Bronchial epithelial cell (primary cell): Measurements from ENCODE around the gene DEFB129. TPM values are rescaled to one million over a fixed set of nuclear protein-coding genes. Genes with fewer than 3 reads are reported as not detected.

Experiments
- DNase-seq: peaks from one replicate; pipeline ENCODE4 v3.0.0-alpha.2; 2010; ENCODE audit warnings: low read depth
- FAIRE-seq: peaks from 2 replicates; lab custom pipeline; 2011; peaks lifted over from hg19 to GRCh38; lab: Jason Lieb, UNC
- H3K27me3 ChIP-seq: 2 replicates; pipeline ENCODE4 v1.5.1; 2011; ENCODE audit warnings: low read length; ENCODE audit not compliant: control insufficient read depth, insufficient read depth
- H3K36me3 ChIP-seq: 2 replicates; pipeline ENCODE4 v1.5.1; 2011; ENCODE audit warnings: low read length; ENCODE audit not compliant: control insufficient read depth, insufficient read depth
- H3K4me3 ChIP-seq: 2 replicates; pipeline ENCODE4 v1.5.1; 2011; ENCODE audit warnings: mild to moderate bottlenecking, low read depth, low read length, control low read depth
- total RNA-seq: library from RNA; depleted of rRNA; stranded (reverse); fragments of >200 nt; gene quantifications from 2 replicates; pipeline ENCODE4 v1.2.1, GENCODE V29; 2014
- TF ChIP-seq, protein P1 (sequence below): IDR thresholded peaks from 2 replicates; pipeline ENCODE4 v1.5.1; 2011; ENCODE audit warnings: mild to moderate bottlenecking, moderate library complexity, low read length, control low read depth, inconsistent platforms; ENCODE audit not compliant: insufficient read depth, severe bottlenecking

DEFB129 gene
- total RNA-seq, 1 donor from 2014 or later = not detected

DNA sequence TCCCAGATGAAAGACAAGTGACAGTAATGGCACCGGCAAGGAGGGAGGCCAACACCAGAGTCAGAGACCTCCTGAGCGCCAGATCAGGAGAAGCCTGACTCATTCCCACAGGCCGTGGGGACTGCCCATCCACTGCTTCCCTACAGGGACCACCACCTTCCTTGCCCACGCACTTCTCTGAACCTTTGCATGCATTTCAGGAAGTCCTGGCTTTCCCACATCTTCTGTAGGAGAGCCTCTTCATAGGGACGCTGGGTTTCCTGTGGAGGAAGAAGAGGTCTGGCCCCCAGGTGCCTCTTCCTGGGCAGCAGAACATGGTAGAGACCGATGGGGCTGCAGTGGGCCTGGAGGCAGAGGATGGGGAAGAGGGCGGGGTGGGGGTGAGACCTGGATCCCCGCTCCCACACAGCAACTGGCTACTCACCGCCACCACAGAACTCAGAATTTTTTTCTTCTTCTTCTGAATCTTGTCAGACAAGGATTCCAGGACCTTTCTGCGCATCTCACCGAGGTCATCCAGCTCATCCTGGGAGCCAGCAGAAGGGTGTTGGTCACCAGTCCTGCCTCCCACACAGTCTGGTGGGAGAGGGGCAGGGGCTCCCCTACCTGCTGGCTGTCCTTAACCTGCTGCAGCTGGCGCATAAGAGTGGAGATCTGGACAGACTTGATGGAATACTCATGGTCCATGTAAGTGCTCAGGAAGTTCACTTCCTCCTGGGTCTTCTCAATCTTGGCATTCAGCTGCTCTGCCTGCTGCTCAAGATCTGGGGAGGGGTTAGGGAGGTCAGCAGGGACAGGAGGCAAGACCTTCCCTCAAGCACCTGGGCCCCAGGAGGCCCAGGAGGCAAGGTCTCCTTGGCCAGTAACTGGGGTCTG is 49.8 kb downstream of the DEFB129 start:
- H3K27me3 ChIP-seq = no peaks in the 10 kb centered on the region
- TF ChIP-seq, protein P1, sequence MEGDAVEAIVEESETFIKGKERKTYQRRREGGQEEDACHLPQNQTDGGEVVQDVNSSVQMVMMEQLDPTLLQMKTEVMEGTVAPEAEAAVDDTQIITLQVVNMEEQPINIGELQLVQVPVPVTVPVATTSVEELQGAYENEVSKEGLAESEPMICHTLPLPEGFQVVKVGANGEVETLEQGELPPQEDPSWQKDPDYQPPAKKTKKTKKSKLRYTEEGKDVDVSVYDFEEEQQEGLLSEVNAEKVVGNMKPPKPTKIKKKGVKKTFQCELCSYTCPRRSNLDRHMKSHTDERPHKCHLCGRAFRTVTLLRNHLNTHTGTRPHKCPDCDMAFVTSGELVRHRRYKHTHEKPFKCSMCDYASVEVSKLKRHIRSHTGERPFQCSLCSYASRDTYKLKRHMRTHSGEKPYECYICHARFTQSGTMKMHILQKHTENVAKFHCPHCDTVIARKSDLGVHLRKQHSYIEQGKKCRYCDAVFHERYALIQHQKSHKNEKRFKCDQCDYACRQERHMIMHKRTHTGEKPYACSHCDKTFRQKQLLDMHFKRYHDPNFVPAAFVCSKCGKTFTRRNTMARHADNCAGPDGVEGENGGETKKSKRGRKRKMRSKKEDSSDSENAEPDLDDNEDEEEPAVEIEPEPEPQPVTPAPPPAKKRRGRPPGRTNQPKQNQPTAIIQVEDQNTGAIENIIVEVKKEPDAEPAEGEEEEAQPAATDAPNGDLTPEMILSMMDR = no peak
- H3K4me3 ChIP-seq = no peak overlapping the region
- no peak for FAIRE-seq
- no peaks in the 10 kb centered on the region for H3K36me3 ChIP-seq
- no peak for DNase-seq

DNA sequence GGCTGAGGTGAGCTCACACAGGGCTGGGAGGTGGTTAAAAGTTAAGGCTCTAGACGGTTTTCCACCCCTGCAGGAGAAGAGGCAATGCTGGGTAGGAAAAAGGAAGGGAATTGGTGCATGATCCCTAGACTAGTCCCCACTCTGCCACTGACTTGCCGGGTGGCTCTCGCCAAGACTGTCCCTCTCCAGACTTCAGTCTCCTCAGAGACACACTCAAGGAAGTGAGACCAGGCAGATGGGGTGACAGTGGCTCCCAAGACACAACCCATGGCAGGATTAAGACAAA is 50.4 kb downstream of the DEFB129 start:
- TF ChIP-seq, protein P1 = no peak
- FAIRE-seq (peak; percentile 36), DNase-seq (no peak)
- Histone ChIP-seq H3K4me3 (no peak overlapping the region), H3K27me3 (no peaks in the 10 kb centered on the region), H3K36me3 (no peaks in the 10 kb centered on the region)

DNA sequence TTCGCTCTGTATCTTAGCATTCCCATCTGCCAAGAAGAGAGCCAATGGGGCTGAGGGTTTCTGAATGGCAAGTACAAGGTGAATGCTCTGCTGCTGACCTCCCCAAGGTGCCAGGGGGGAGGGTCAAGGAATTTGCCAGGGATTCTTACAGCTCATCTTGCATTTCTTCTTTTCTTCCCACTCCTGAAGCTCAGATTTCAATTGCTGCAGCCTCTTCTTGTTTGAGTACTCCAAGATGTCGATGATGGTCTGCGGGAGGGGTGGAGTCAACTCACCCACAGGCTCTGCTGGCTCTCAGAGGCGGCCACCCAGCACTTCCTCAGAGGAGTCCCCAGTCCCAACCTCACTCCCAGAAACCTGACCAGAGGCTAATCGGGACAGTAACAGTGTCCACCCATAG is 51.1 kb downstream of the DEFB129 start:
- H3K36me3 ChIP-seq = no peaks in the 10 kb centered on the region
- H3K4me3 ChIP-seq = no peak overlapping the region
- H3K27me3 ChIP-seq = no peaks in the 10 kb centered on the region
- no peak for DNase-seq
- TF ChIP-seq, protein P1 = no peak
- FAIRE-seq = no peak

DNA sequence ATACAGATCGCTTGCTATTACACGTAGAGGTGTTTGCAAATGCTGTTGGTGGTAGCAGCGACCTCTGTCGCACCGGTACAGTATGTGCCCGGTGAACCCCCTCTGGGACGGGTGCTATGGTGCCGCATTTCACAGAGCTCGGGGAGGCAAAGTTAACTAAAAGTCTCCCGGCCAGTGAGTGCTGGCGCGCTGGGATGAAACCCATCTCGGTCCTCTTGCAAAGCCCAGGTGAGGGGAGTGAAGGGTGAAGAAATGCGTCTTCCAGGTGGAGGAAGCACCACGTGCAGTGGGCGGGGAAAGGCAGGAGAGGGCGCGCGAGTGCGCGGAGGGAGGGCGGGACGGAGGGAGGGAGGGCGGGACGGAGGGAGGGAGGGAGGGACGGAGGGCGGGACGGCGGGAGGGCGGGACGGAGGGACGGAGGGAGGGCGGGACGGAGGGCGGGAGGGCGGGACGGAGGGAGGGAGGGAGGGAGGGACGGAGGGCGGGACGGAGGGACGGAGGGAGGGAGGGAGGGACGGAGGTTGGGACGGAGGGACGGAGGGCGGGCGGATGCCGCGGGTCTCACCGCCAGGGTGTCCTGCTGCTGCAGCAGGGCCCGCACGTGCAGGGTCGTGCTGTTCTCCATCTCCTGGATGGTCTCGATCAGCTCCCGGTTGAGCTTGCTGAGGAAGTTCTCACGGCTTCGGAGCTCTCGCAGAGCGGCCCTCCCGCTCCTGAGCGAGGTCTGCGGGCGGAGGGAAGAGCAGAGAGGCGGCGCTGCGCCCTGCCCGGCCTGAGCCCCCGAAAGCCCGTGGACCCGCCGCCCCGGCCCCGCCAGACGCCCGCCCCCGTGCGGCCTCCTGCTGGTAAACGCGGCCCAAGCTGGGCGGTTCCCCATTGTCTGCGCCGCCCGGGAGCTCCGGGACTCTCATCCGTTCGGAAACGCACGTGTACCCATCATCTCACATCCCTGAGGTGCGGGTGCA is 51.8 kb downstream of the DEFB129 start:
- Histone ChIP-seq H3K27me3 (no peaks in the 10 kb centered on the region), H3K36me3 (no peaks in the 10 kb centered on the region), H3K4me3 (no peak overlapping the region)
- TF ChIP-seq, protein P1 = no peak
- no peak for FAIRE-seq
- no peak for DNase-seq

Other genes starting within 250 kb of the DEFB129 start
- not detected in 2 replicates for gene DEFB125, start 139.6 kb upstream of the DEFB129 start, total RNA-seq
- not detected in 2 replicates for gene DEFB126, start 84.7 kb upstream of the DEFB129 start, total RNA-seq
- not detected in 2 replicates for gene DEFB127, start 69.8 kb upstream of the DEFB129 start, total RNA-seq
- not detected in 2 replicates for gene DEFB128, start 37.5 kb upstream of the DEFB129 start, total RNA-seq
- not detected in 2 replicates for gene DEFB132, start 30.5 kb downstream of the DEFB129 start, total RNA-seq
- 0.64 and 0.79 TPM in 2 replicates for gene C20orf96, start 63.5 kb downstream of the DEFB129 start, total RNA-seq
- gene ZCCHC3, start 70.3 kb downstream of the DEFB129 start, total RNA-seq = 9.7 and 11.1 TPM in 2 replicates
- 0.90 and 3.4 TPM in 2 replicates for gene SOX12, start 98.3 kb downstream of the DEFB129 start, total RNA-seq
- 2.1 and 4.4 TPM in 2 replicates for gene NRSN2, start 119.9 kb downstream of the DEFB129 start, total RNA-seq
- gene TRIB3, start 153.5 kb downstream of the DEFB129 start, total RNA-seq = 432 and 548 TPM in 2 replicates
- gene RBCK1, start 181.0 kb downstream of the DEFB129 start, total RNA-seq = 178 and 202 TPM in 2 replicates
- gene TBC1D20, start 235.3 kb downstream of the DEFB129 start, total RNA-seq = 30.0 and 35.8 TPM in 2 replicates